K562 (cell line): ENCODE measurements around the gene SLC22A8.

Source experiments
- CBFA2T3 ChIP-seq: fragments of 450-650 bp; IDR thresholded peaks from 2 replicates; pipeline ENCODE4 v1.6.1; 2017
- FOXP4 ChIP-seq: sonication (generic); formaldehyde crosslinking; IDR thresholded peaks from 2 replicates; pipeline ENCODE4 v1.8.0; 2022; ENCODE audit warnings: mild to moderate bottlenecking, missing genetic modification reagents, borderline replicate concordance
- IRF2 ChIP-seq: sonication (generic); formaldehyde crosslinking; IDR thresholded peaks from 2 replicates; pipeline ENCODE4 v1.8.1; 2022; ENCODE audit warnings: mild to moderate bottlenecking, missing genetic modification reagents
- TF ChIP-seq, protein P1 (sequence below): fragments of 250-450 bp; sonication (Bioruptor Pico); IDR thresholded peaks from 2 replicates; pipeline ENCODE4 v1.9.0; 2021; ENCODE audit warnings: mild to moderate bottlenecking

DNA sequence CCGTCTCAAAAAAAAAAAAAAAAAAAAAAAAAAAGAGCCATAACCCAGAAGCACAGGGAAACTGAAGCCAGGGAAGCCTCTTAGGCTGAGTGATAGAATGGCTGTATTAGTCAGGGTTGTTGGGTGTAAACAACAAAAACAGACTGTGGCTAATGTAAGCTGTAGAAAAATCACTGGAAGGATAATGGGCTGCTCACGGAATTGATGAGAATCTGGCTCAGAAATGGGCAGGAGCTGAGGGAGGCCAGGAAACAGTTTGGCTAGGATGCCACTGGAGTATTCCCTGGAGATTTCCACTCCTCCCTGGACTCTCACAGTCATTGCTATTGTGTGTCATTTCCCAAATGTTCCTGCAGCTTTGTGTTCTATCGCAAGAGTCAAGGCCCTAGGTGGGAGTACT, 53.2 kb downstream of the SLC22A8 start:
- no peak for TF ChIP-seq FOXP4 (CRISPR knock-in tag)
- no peak for TF ChIP-seq CBFA2T3
- TF ChIP-seq, protein P1, sequence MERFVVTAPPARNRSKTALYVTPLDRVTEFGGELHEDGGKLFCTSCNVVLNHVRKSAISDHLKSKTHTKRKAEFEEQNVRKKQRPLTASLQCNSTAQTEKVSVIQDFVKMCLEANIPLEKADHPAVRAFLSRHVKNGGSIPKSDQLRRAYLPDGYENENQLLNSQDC = no peak
- no peak for TF ChIP-seq IRF2
